HepG2 (cell line): Measurements from ENCODE around the gene FYB2. TPM values are rescaled to one million over a fixed set of nuclear protein-coding genes. Genes with fewer than 3 reads are reported as not detected.

ENCODE experiments used
- ATAC-seq: fragments of 200-7000 bp; cut with Tn5 transposase; 3 replicates; pipeline ENCODE4 v1.9.1; 2020; ENCODE audit warnings: mild to moderate bottlenecking, moderate library complexity
- BruUV-seq: library from RNA; stranded (reverse); fragments of 400-500 nt; replicated peaks from 2 replicates; lab custom pipeline; 2021; lab: Mats Ljungman, UMichigan
- CTCF ChIA-PET: fragments of 300-600 bp; formaldehyde crosslinking; extraction: SDS; loops from one replicate; lab custom pipeline; 2021; ENCODE audit warnings: low total read pairs, inconsistent platforms, low intra/inter-chr PET ratio; lab: Yijun Ruan, JAX
- POLR2A ChIA-PET: fragments of 350-600 bp; sonication (Branson Sonifier 250); formaldehyde crosslinking; loops from one replicate; lab custom pipeline; 2020; ENCODE audit warnings: antibody characterized with exemption, inconsistent platforms; lab: Yijun Ruan, JAX
- DNase-seq: peaks from one replicate; pipeline ENCODE4 v3.0.0-alpha.2; 2015; ENCODE audit warnings: low spot score
- FAIRE-seq: peaks from 3 replicates; lab custom pipeline; 2011; peaks lifted over from hg19 to GRCh38; lab: Jason Lieb, UNC
- H2AFZ ChIP-seq: one replicate; pipeline ENCODE4 v1.6.1; 2011; ENCODE audit warnings: low read length, inconsistent platforms
- H3K27ac ChIP-seq: fragments of 300-600 bp; 3 replicates; pipeline ENCODE4 v1.8.0; 2011; ENCODE audit warnings: mixed run types, mild to moderate bottlenecking, mixed read lengths, low read length, inconsistent platforms; ENCODE audit not compliant: insufficient read depth; ENCODE audit errors: extremely low read length
- H3K27me3 ChIP-seq, 2 experiments: fragments of 200-600 bp in 1 of 2; 2 replicates in 1 of 2; 3 replicates in 1 of 2; pipeline versions ENCODE4 v1.6.0 to v1.8.0; 2011; ENCODE audit warnings: low read length in 2 of 2, mild to moderate bottlenecking in 2 of 2, moderate library complexity in 2 of 2, inconsistent platforms in 1 of 2; ENCODE audit not compliant: insufficient read depth in 2 of 2, control insufficient read depth in 1 of 2
- H3K36me3 ChIP-seq, 2 experiments: fragments of 200-600 bp in 1 of 2; replicated peaks in 1 of 2; 2 replicates in 1 of 2; 3 replicates in 1 of 2; pipeline versions ENCODE4 v1.5.1 to v1.8.0; 2011; ENCODE audit warnings: low read length in 2 of 2, inconsistent platforms in 1 of 2; ENCODE audit not compliant: insufficient read depth in 2 of 2, control insufficient read depth in 1 of 2
- H3K4me1 ChIP-seq: 2 replicates; pipeline ENCODE4 v1.5.1; 2012; ENCODE audit warnings: low read length, inconsistent platforms; ENCODE audit not compliant: insufficient read depth
- H3K4me2 ChIP-seq: 2 replicates; pipeline ENCODE4 v1.6.0; 2011; ENCODE audit warnings: low read depth, low read length, inconsistent platforms
- H3K4me3 ChIP-seq, 3 experiments: fragments of 200-600 bp in 1 of 3; sonication (generic), shearing (Covaris generic) in 1 of 3; replicated peaks in 1 of 3; 2 replicates each; pipeline ENCODE4 v1.5.1; 2011 to 2016; ENCODE audit warnings: low read length in 3 of 3, inconsistent platforms in 2 of 3, low read depth in 2 of 3, mild to moderate bottlenecking in 2 of 3, control low read depth in 1 of 3, mixed read lengths in 1 of 3; ENCODE audit not compliant: insufficient read depth in 1 of 3
- H3K79me2 ChIP-seq: one replicate; pipeline ENCODE4 v1.6.1; 2011; ENCODE audit warnings: low read length, inconsistent platforms; ENCODE audit not compliant: insufficient read depth
- H3K9ac ChIP-seq: 2 replicates; pipeline ENCODE4 v1.6.0; 2011; ENCODE audit warnings: mild to moderate bottlenecking, low read depth, low read length, inconsistent platforms; ENCODE audit not compliant: insufficient read depth
- H3K9me3 ChIP-seq: 2 replicates; pipeline ENCODE4 v1.5.1; 2012; ENCODE audit warnings: mild to moderate bottlenecking, low read length
- H4K20me1 ChIP-seq: 2 replicates; pipeline ENCODE4 v1.6.0; 2011; ENCODE audit warnings: inconsistent platforms, mild to moderate bottlenecking, low read length, moderate library complexity; ENCODE audit not compliant: insufficient read depth
- FLYWCH1 ChIP-seq: sonication (generic); formaldehyde crosslinking; IDR thresholded peaks from 2 replicates; pipeline ENCODE4 v1.8.1; 2023; ENCODE audit warnings: mild to moderate bottlenecking, missing genetic modification reagents
- GLI4 ChIP-seq: sonication (generic); formaldehyde crosslinking; IDR thresholded peaks from 2 replicates; pipeline ENCODE4 v1.5.1; 2020; ENCODE audit warnings: missing genetic modification reagents, mild to moderate bottlenecking, moderate library complexity, borderline replicate concordance
- HMG20A ChIP-seq: IDR thresholded peaks from 2 replicates; pipeline ENCODE4 v1.6.1; 2016; ENCODE audit warnings: borderline replicate concordance
- HNF1B ChIP-seq: sonication (generic); formaldehyde crosslinking; IDR thresholded peaks from 2 replicates; pipeline ENCODE4 v1.5.1; 2020; ENCODE audit warnings: mild to moderate bottlenecking, moderate library complexity, missing genetic modification reagents
- HNF4G ChIP-seq, 2 experiments: sonication (generic) in 1 of 2; formaldehyde crosslinking in 1 of 2; IDR thresholded peaks; 2 replicates each; pipeline versions ENCODE4 v1.4.0 to v1.6.1; 2011 to 2020; ENCODE audit warnings: borderline replicate concordance in 2 of 2, low read depth in 2 of 2, mild to moderate bottlenecking in 2 of 2, low read length in 1 of 2, missing genetic modification reagents in 1 of 2, moderate library complexity in 1 of 2
- NCOR1 ChIP-seq: fragments of 200-600 bp; sonication (generic); IDR thresholded peaks from 2 replicates; pipeline ENCODE4 v1.7.0; 2017; ENCODE audit warnings: antibody characterized with exemption, low read length, borderline replicate concordance
- PRDM10 ChIP-seq: sonication (generic); formaldehyde crosslinking; IDR thresholded peaks from 2 replicates; pipeline ENCODE4 v1.4.0; 2020; ENCODE audit warnings: low read depth, missing genetic modification reagents
- SP5 ChIP-seq: IDR thresholded peaks from 2 replicates; pipeline ENCODE4 v1.6.1; 2016; ENCODE audit warnings: low read depth, borderline replicate concordance
- TMF1 ChIP-seq: sonication (generic); formaldehyde crosslinking; IDR thresholded peaks from 2 replicates; pipeline ENCODE4 v1.8.1; 2022; ENCODE audit warnings: low read depth, missing genetic modification reagents
- ZNF451 ChIP-seq: sonication (generic); formaldehyde crosslinking; IDR thresholded peaks from 2 replicates; pipeline ENCODE4 v1.5.0; 2020; ENCODE audit warnings: mild to moderate bottlenecking, missing genetic modification reagents
- ZNF660 ChIP-seq: sonication (generic); formaldehyde crosslinking; IDR thresholded peaks from 2 replicates; pipeline ENCODE4 v1.5.1; 2020; ENCODE audit warnings: mild to moderate bottlenecking, low read depth, missing genetic modification reagents, borderline replicate concordance
- WGBS: methylation state at CpG from one replicate; pipeline ENCODE4 v1.1.6; 2017; ENCODE audit warnings: low lambda C conversion rate; 5-methylcytosine and 5-hydroxymethylcytosine counted together
- in situ Hi-C: cut with HindIII; loops from 2 replicates; pipeline ENCODE4 v1.10.0; 2017; ENCODE audit warnings: low pct_unique_long_range_greater_than_20kb; ENCODE audit not compliant: extremely low pct_ligation_motif_present
- intact Hi-C: fragments of 100-400 bp; cut with micrococcal nuclease; formaldehyde crosslinking; loops from one replicate; pipeline ENCODE4 v1.10.0; 2022; ENCODE audit not compliant: unreplicated experiment
- polyA plus RNA-seq, 8 experiments: library from polyadenylated mRNA; depleted of rRNA in 3 of 8; stranded (reverse) in 7 of 8; unstranded in 1 of 8; fragments of >200 nt; fragmentation: Illumina TruSeq in 4 of 8; extraction: Trizol in 4 of 8; gene quantifications; 2 replicates each; pipeline versions ENCODE4 v1.2.1 to v1.2.3, GENCODE V29; 2011 to 2016; ENCODE audit warnings: low read depth in 4 of 8, missing spikeins in 1 of 8, mixed read lengths in 1 of 8; ENCODE audit not compliant: insufficient read depth in 1 of 8
- total RNA-seq, 5 experiments: library from RNA; depleted of rRNA; stranded (reverse); fragments of >200 nt; fragmentation: Illumina TruSeq; extraction: Trizol; gene quantifications; 2 replicates each; pipeline ENCODE4 v1.2.3, GENCODE V29; 2016; ENCODE audit warnings: low read depth in 1 of 5

FYB2 gene
- total and polyA plus RNA-seq, 2 of the 13 experiments (the other 11 are each of a cell fraction or from before 2014, with no cell fraction given) = 1.2 to 2.7 TPM

- Histone ChIP-seq H3K79me2 (no peaks in the 10 kb centered on the region), H3K27ac (no peak overlapping the region), H3K4me3 (no peak overlapping the region), H3K9me3 (no peaks in the 10 kb centered on the region), H4K20me1 (no peaks in the 10 kb centered on the region), H3K36me3 (no peaks in the 10 kb centered on the region), H3K9ac (no peak overlapping the region), H3K27me3 (no peaks in the 10 kb centered on the region), H2AFZ (no peak overlapping the region), H3K4me1 (peaks cover 13% of the 10 kb centered on the region), H3K4me2 (no peak overlapping the region)
- POLR2A ChIA-PET = interaction anchor here (0.5 kb wide), 1 partner anchor 130 kb away, joined by 4 read pairs; no protein-coding TSS in a partner anchor
- CTCF ChIA-PET = no interaction called here
- BruUV-seq = no TSS peak
- in situ Hi-C loops (no loop called here), intact Hi-C loops (no loop called here)
- no peak for ATAC-seq
- FAIRE-seq = no peak
- 87% methylated on average over 3 of the region's 3 CpGs for WGBS
- TF ChIP-seq HMG20A (no peak), HNF4G (IDR thresholded peaks at IDR 0.05; ENCODE audit: borderline replicate concordance, low read depth, low read length) (no peak), HNF4G (CRISPR knock-in tag; IDR thresholded peaks at IDR 0.05; ENCODE audit: borderline replicate concordance, low read depth) (no peak), TMF1 (no peak)
- no peak for DNase-seq
Measured at GRCh38 chr1:56806804-56807203, 12.4 kb downstream of the FYB2 start.

- Histone ChIP-seq H2AFZ (no peak overlapping the region), H3K27me3 (no peaks in the 10 kb centered on the region), H3K36me3 (no peaks in the 10 kb centered on the region), H3K9me3 (no peaks in the 10 kb centered on the region), H3K4me3 (no peak overlapping the region), H3K9ac (no peak overlapping the region), H4K20me1 (no peaks in the 10 kb centered on the region), H3K4me1 (no peaks in the 10 kb centered on the region), H3K27ac (no peak overlapping the region), H3K79me2 (no peaks in the 10 kb centered on the region), H3K4me2 (no peak overlapping the region)
- ChIA-PET CTCF (interaction anchor here (1.4 to 1.5 kb wide), 2 partner anchors 17 to 45 kb away, joined by 5 to 6 read pairs; no protein-coding TSS in a partner anchor), POLR2A (interaction anchor here (0.9 to 1.4 kb wide), 3 partner anchors 16 to 23 kb away, joined by 3 to 4 read pairs (median 3); partner anchors contain the start of gene FYB2)
- FAIRE-seq (peak; percentile 71), ATAC-seq (peak; percentile 98), DNase-seq (peak; percentile 48)
- in situ Hi-C loops = no loop called here
- no TSS peak for BruUV-seq
- intact Hi-C loops = loop anchor here (1.0 to 2.0 kb wide), 3 partner anchors 18 to 45 kb away; no protein-coding TSS in a partner anchor
- WGBS = 49% methylated on average over 5 of the region's 5 CpGs
- TF ChIP-seq NCOR1 (no peak), GLI4 (CRISPR knock-in tag) (no peak), SP5 (CRISPR knock-in tag) (no peak), ZNF660 (CRISPR knock-in tag) (no peak), HNF1B (CRISPR knock-in tag) (no peak), ZNF451 (CRISPR knock-in tag) (no peak), FLYWCH1 (CRISPR knock-in tag) (no peak), PRDM10 (CRISPR knock-in tag) (no peak)
Measured at GRCh38 chr1:56803561-56804156, 15.5 kb downstream of the FYB2 start.
